ENCODE results near the gene GPR156.

The GPR156 gene

DNA sequence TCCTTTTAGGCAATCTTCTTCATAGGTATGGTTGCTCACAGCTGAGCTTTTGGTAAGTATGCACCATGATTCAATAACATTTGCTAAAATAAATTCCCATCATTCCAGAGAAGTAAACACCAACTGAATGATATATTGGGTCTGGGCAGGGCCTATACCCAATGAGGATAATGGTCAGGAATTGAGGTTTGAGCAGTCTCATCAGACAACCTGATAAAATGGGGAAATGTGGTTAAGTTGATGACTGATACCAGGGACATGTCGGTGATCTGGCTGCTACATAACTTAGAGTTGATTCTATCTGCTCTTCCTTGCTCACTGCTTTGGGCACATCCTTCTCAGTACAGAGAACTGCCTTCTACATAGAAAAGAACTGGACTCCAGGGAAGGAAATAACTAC is 92.9 kb downstream of the GPR156 start:
- DNase-seq: no peak

DNA sequence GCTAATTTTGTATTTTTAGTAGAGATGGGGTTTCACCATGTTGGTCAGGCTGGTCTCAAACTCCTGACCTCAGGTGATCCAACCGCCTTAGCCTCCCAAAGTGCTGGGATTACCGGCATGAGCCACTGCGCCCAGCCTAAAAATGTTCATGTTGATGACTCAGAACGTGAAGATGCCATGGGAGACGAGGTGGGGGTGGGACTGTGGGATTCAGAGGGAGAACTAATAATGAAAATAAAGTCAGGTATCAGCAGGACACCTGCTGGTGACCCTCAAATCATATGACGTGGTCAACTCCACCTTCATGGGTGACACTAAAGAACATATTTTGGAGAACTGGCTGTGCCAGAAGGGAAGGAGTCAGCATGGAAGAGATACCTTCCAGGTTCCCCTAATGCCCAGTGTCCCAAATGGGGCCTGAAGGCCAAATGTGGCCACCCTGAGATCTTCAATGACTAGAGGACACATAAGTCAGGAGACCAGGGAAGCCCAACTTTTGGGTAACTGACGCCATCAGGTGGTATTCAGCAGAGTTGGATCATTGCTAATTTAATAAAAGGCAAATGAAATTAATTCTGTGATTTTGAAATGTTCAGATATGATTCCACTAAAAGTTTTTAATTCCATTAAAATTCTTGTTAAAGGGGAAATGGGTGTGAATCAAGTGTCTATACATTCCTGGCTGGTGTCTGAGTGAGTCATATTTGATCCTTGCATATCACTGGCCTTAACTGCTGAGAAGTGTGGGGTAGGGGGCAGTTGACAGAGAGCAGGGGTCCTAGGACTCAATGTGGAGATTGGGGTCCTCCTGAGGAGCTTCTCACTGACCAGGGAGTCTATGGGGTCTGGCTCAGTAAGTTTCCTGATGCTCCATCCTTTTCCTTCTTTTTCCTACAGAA is 102.2 kb downstream of the GPR156 start:
- DNase-seq: peak; percentile 31 to 48 (median 34)

DNA sequence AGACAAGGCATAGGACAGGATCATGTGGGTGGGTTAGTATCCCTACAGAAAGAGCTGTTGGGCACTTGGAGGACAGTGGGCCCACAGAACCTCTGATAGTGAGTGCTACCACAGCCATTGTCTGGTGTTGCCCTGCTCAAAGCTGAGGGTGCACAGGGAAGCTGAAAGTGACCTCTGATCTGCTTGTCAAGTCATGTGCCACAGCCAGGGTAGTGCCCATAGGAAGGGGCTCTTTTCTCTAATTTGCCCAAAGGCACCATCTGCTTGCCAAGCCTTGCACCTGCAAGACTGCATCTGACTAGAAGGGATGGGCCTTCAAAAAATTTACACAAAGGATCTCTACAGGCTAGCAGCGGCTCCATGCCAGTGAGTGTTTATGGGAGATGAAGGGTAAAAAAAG is 103.4 kb downstream of the GPR156 start:
- no peak for DNase-seq

DNA sequence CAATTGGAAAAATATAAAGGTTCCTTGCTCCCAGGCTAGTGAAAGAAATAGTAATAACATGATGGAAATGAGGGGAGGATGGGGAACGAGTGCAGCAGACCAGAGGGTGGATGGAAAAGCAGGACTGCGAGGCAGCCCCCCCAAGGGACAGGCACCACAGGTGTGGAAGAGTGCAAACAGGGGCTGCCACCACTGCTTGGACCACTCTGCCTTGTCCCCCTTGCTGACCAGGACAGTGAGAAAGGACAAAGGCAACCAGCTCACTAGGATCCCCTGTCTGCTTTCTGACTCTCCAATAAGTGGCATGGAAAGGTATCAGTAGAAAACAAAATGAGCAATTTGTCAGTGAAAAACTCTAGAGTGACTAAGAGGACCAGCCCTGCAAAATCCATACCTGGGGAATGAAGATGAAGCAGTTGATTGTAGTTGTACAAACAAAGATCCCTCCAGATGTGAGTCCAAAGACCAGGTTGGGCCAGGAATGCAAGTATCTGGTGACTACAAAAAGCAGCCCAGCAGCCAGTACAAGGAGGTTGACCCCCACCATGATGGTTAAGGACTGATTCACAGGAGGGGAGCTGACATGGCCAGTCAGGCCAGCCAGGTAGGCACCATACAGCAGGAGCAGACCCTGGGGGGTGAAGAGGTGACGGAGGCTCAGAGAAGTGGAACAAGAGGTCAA is 104.2 kb downstream of the GPR156 start:
- no peak for DNase-seq

DNA sequence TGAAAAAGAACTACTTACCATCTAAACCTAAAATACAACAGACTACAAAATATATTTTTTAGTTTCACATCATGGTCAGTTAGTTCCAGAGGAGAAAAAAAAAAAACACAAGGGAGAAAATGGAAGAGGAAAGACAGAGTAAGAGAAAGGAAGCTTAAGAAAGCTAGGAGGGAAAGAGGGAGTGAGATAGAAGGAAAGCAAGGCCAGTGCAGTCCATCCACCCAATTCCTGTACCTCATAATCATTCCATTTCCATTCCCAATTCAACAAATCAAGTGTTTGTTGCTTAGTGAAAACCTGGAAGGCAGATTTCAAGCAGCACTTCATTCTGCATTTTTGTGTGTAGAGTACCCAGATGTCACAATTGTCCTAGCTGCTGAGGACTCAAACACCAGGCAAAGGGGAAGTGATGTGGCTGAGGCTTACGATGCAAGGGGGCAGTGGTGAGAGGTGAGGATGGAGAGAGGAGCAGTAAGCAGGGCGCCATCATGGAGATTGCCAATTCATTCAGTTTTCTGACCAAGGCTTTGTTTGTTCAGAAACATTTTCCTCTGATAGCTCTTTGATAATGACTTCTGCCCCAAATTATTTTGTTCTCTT is 107.2 kb downstream of the GPR156 start:
- DNase-seq: peak in 2 of 3 donors; percentile 12 to 15

DNA sequence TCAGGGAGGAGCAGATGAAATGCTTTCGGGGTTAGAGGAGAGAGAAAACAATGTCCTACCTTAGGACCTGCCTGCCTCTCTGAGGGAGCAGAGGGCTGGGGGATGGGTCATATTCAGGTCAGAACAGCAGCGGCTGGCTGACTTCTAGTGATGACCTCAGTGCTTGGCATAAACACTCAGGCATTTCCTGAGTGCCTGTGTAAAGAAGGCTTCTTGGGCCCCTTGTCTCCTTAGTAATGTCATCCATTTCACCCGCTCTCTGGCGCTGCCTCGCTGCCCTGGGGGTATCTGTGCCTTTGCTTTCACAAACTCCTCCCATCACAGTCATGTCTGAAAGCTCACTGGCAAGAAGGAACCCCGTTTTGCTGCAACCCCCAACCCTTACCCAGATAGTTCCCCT is 107.9 kb downstream of the GPR156 start:
- no peak for DNase-seq

DNA sequence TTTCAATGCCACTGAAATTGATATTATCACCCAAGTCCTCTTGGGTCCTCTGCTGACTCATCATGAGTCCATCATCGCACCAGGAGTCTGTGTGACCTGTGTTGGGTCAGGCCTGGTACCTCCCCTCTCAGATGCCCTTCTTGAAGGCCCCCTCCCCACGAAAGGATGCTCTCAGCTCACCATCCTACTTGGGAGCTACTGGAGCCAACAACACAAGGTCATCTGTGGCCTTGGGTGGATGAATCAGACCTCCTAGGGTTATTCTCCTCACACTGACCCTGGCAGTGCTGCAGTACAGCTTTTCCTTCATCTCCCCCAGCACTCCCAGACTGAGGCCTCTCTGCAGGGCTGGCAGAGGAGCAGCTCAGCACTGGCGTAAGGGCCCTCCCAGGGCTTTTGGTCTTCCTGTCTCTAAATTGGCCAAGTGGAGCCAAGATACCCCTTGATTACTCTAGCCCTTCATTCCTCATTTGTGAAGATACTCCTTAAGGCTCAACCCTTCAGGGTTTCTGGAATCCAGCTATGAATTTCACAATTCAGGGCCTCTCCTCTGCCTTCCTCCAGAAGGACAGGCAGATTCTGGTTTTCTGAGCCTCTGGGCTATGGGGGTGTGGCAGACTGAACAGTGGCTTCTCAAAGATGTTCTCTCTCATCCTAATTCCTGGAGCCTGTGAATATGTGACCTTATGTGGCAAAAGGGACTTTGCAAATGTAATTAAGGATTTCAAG is 110.0 kb downstream of the GPR156 start:
- DNase-seq: no peak

DNA sequence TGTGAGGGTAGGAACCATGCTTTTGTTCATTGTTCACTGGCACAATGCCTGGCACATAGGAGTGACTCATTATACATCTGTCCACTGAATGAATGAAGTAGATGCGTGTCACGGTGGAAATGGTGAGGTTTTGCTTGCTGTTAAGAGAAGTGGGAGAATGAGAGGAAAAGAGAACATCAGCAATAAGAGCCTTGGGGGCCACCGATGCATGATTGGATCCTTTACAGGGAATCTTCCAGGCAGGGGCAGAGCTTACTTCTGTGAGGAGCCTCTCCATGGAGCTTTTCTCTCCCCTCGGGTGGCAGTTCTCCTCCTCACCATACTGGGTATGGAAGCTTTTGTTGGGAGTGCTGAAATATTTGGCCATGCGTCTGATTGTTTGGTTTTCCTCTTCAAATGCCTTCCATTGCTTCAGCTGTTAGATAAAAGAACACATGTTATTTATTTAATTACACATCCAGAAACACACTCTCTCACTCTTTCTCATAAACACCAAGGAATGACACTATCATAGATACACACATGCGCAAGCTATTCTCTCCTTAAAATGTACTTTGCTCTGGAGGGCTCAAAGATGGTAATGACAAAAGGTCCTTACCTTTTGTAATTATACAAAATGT is 111.9 kb downstream of the GPR156 start:
- DNase-seq: no peak

DNA sequence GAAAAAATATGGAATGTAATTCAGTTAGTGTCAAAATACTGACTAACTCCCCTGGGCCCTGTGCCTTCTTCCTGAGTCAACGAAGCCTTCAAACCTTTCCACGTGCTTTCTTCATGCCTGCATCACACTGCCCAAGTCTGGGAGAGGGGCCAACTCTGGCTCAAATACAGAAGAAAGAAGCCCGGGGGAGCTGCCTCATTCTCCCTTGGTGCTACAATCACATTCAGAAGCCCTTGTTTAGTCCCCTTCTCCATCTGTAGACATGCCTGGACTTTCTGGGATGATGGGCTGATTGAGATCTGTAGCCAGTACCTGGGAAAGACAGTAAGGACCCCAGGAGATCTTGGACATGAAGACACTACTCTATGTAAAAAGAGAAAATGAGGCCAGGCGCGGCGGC is 113.0 kb downstream of the GPR156 start:
- DNase-seq: no peak

DNA sequence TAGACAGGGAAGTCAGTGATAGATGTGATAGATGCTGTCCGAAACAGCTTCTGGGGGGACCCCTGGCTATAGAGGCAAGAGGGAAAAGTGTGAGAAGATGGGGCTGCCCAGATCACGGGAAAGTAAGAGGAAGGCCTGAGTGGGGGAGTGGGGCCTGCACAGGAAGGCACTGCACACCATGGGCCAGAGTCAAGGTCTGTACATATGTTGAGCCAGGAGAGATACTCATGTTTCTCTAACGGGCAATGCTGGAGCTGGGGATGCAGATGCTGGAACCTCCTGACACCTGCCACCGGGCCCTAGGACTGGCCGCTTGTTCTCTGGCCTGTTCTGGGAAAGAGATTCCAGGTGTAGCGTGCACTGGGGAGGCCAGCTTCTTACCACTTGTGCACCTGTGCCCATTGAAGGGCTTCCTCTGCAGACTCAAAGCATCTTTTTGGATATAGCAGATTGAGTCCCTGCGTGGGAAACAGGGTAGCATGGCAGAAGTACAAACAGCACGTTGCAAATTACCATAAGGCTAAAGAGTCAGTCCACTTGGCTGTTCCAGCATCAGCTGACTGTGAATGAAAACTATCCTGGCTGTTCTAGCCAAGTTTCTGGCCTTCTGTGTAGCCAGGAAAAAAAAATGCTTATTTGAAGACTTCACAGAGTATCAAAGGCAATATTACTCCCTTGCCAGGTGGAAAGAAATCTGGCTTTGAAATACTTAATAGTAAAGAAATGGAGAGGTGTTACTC is 113.7 kb downstream of the GPR156 start:
- no peak for DNase-seq

DNA sequence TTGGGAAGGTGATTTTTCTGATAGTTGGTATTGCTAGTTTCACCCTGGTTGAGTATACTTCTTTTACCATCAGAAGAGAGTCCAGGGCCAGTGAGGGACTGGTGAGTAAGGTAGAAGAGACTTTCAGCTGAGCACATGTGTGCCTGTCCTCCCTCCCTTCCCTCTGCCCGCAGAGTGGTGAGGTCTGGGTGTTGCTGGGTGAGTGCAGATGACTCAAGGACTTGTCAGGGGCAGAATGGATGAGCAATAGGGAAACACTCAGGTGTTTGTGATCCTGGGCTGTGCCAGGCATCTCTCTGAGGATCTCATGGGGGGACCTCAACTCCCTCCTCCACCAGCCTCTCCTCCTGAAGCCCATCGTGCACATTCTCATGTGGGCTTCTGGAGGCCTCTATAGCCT is 114.8 kb downstream of the GPR156 start:
- no peak for DNase-seq

DNA sequence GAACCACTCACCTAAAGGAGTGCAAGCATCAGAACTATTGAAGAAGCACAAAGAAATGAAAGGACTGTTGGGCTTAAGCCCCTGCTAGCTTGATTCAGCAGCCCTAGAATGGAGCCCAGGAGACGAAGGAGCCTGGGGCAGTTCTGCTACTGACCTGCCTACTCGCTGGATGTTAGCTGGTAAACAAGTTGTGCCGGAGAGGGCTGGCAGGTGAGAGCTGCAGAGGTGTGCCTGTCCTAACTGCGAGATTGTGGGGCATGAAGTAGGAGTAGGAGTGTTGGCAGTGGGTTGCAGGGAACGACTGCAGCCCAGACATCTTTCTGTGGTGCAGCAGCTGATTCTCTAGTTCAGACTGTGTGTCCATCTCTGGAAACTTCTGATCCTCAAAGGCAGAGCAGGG is 115.6 kb downstream of the GPR156 start:
- DNase-seq: no peak

DNA sequence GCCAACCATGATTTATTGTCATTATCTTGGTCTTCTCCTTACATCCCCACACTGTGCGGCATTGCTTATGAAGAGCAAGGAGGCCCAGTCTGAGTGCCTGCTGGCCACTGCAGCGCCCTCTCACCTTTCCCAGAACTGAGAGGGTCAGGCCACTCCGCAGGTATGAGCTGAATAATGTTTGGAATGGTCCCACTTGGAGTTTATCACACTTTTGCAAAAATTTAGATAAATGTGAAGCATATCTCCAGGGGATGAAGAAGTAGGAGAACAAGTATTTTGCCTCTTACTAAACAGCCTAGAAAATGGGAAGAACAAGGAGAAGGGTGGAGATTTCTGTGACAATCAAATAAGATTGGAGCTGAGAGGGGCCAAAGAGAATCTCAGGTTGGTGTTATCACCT is 116.4 kb downstream of the GPR156 start:
- DNase-seq: no peak

DNA sequence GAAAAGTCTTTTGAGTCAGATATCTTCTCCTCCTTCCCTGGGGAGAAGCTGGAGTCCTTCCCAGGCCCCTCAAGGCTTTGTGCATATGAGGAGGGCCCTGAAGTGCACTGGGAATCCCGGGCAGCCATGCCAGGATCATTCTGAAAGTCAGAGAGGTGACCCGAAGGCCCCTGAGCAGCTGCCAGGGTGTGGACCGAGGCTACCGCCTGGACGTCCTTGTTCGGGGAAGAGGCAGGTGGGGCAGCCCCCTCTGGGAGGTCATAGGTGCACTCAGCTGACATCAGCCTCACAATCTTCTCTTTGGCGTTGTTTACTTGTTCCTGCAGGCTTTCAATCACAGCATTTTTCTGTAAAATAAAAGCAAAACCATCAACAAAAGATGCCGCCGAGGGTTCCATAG is 117.0 kb downstream of the GPR156 start:
- DNase-seq: no peak

DNA sequence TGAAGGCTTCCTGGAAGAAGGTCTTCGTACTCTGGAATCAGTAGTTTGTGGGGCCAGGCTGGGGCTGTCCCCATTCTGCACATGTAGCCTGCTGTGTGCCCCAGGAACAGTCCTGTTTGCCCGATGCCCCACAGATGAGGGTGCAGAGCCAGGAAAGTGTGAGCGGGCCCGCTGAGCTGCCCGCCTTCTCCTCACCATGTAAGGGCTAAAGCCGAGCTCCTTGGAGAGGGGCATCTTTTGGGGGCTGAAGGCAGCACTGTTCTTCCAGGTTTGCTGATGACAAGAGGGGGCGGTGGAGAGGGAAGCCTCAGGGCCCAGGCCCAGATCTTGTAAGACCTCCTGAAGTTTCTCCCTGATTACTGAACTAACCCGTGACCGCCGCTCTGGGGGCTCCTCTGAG is 117.5 kb downstream of the GPR156 start:
- DNase-seq: no peak

DNA sequence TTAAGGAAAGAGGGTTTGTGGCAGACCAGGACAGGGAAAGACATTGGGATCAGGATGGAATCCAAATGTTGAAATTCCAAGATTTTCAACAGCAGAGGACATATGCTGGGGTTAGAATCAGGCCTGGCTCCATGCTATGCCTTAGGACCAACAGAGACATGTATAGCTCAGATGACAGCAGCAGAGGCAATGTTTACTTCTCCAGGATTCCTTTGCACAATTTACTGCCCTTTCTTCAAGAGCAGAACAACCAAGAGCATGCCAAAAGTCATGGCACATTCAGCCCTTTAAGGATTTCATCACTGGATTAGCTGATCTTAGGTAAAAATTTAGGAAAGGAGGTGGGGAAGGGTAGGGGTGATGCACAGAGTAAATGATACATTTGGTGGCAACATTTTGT is 121.2 kb downstream of the GPR156 start:
- no peak for DNase-seq

DNA sequence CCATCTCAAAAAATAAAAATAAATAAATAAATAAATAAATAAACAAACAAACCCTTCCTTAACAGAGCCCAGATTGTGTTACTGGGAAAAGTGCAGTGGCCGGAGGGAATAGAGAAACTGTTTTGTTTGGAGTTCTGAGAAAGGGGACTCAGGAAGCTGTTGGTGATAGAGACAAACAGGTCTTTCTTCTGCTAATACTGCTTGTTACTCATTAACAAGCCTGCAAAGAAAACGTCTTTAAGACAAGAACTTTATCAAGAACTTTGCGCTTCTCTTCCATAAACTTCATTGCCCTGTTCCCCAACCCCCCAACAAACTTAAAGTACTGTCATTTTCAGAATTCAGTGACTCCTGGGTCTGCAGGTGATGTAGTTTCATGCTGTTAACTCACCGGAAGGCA is 122.0 kb downstream of the GPR156 start:
- no peak for DNase-seq

DNA sequence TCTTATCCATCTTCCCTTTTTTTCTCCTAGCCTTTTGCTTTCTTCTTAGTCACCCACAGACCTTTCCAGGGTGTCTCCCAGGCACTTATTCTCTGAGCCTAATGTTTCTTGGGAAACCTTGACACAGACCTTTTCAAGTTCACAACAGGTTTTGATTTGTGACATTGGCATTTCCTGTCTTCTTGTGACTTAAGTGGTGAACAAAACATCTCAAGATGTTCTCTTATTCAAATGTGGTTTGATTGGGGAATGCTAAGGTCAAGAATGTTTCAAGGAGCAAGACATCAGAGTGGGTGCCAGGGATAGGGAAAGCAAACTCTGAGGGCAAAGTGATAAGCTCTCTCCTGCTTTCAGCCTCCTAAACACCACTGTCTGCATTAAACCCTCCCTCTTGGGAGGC is 122.6 kb downstream of the GPR156 start:
- no peak for DNase-seq

DNA sequence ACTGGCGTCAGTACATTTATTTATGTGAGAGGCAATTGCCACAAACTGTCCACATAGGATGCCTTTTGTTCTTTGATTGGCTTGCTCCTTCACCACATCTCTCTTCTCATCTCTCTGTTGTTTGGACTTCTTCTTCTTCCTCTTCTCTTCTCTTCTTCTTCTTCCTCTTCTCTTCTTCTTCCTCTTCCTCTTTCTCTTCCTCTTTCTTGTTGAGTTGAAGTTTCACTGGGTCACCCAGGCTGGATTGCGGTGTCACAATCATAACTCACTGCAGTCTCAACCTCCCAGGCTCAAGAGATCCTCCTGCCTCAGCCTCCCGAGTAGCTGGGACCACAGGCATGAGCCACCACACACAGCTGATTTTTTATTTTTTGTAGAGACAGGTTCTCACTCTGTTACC is 123.1 kb downstream of the GPR156 start:
- DNase-seq: peak; percentile 25 to 50 (median 27)

DNA sequence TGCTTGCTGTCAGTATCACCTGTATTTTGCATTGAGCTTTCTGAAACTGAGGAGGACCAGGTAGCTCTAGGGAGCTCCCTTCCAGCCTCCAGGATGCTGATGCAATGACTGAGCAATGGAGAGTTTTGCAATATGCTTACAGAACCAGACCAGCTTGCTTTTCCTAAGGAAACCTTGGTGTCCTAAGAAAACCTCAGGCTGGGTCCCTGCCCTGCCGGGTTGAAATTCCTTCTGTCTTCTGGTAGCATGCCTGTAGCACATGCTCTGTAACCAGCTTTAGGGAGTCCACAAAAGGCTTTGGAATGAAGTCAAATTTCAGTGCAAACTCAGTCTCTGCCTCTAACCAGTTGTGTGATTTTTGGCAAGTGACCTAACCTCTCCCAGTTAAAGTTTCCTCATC is 125.0 kb downstream of the GPR156 start:
- DNase-seq: peak; percentile 31 to 51 (median 35)

DNA sequence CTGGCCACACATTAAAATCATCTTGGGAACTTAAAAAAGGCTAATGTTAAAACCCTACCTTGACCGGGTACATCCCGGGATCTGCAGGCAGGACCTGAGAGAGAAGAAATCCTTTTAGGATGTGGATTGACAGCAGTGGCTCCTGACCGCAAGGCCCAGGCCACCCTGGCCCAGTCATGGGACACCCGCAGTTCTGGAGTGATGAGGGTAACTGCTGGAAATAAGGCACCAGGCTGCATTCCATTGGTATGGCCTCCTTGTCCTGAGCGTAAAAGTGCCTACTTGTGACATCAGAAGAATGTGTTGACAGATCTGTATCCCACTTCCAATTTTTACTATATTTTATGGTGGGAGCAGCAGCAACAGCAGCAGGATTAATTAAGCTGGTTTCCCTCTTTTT is 127.3 kb downstream of the GPR156 start:
- no peak for DNase-seq

DNA sequence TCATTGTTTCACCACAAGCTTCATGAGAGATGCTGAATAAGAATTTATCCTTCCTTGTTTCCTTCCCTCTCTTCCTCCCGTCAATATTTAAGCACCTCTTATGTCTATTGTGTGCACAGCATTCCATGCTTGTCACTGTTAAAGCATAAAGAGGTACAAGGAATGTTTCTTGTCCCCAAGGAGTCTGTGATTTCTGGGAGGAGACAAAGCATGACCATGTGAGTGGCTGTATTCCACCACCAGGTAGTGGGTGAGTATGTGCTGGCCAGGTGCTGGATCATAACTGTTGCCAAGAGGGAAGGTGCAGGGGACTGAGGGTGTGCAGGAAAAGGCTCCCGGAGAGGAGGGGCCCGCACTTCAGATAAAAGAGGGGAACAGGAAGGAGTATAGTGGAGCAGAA is 127.9 kb downstream of the GPR156 start:
- no peak for DNase-seq

All from suppressor macrophage treated with lipopolysaccharide for 1 hour (primary cell).